ENCODE results near the gene TAGAP. TPM values are rescaled to one million over a fixed set of nuclear protein-coding genes. Genes with fewer than 3 reads are reported as not detected.

The TAGAP gene
- total RNA-seq, 2 experiments from 2014 or later = 245 to 261 TPM

DNA sequence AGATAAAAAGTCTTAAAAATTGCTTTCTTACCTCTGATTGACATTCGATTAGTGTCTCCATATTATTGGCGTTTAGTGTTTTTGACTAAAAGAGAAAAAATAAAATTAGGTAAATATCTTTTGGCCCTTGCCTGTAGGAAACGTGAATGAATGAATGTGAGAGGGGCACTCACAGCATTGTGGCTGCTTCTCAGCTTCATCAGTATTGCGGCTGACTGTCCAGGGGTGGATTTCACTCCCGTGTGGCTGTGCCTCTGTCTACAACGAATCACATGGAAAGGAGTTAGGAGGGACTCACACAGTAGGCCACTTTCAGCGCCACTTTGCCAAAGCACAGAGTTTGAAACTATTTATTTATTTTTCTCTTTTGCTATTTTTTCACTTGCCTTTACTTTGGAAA is 844 bp downstream of the TAGAP start:
- H3K4me3 Mint-ChIP-seq = peak overlapping the region; percentile 97
- H3K27ac Mint-ChIP-seq = peak overlapping the region; percentile 91
- Histone ChIP-seq H3K9me3 (ENCODE audit: control insufficient read depth in 1 of 2, insufficient read depth in 1 of 2, low read length in 2 of 2) (no peaks in the 10 kb centered on the region), H3K4me1 (ENCODE audit: insufficient read depth, low read length) (peaks cover 62% of the 10 kb centered on the region), H3K4me3 (ENCODE audit: low read length) (peak overlapping the region; percentile 88), H3K27ac (ENCODE audit: low read depth in 1 of 2, low read length in 2 of 2) (peak overlapping the region; percentile 81 to 91), H3K27me3 (ENCODE audit: control insufficient read depth in 1 of 2, insufficient read depth in 2 of 2, low read length in 2 of 2) (no peaks in the 10 kb centered on the region), H3K36me3 (ENCODE audit: insufficient read depth, low read length) (peaks cover 51% of the 10 kb centered on the region)
- no peaks in the 10 kb centered on the region for H3K27me3 Mint-ChIP-seq
- intact Hi-C loops (cut with DNase I, micrococcal nuclease) = loop anchor here in 1 of 2 experiments (5.0 kb wide), 1 partner anchor 37 kb away; no protein-coding TSS in a partner anchor
- TF ChIP-seq CTCF (IDR thresholded peaks at IDR 0.05) = no peak
- ChIA-PET CTCF (interaction anchor here (0.9 to 4.6 kb wide), 10 partner anchors 13 to 91 kb away, joined by 3 to 72 read pairs (median 8); no protein-coding TSS in a partner anchor), POLR2A (interaction anchor here (0.6 to 7.3 kb wide), 21 partner anchors 10 to 683 kb away, joined by 3 to 146 read pairs (median 5); partner anchors contain the start of genes RSPH3 and WTAP)
- H3K36me3 Mint-ChIP-seq (ENCODE audit: low read depth) = peaks cover 59% of the 10 kb centered on the region
- peaks cover 79% of the 10 kb centered on the region for H3K4me1 Mint-ChIP-seq (ENCODE audit: low read depth)
- H3K9me3 Mint-ChIP-seq = no peaks in the 10 kb centered on the region
- ATAC-seq (ENCODE audit: poor library complexity) (no peak), DNase-seq (peak in 4 of 14 experiments; percentile 30 to 60 (median 52))

DNA sequence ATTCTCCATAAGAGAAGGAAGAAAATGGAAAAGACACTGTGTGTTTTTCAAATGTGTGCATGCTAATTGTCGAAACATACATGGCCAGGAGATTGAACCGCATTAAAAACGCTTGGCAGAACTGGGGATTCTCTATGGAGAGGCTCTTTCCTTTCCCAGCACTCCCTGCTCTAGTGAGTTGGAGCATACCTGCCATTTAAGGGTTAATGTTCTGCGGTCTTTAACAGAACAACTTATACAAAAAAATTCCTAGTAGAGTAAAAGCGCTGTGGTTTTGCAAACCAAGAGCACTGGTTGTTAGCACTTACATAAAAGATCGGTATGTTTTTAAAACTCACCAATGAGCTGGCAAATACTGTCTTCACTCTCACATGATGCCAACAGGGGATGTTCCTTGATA is 1.5 kb downstream of the TAGAP start:
- no peak for TF ChIP-seq CTCF (IDR thresholded peaks at IDR 0.05)
- peaks cover 66% of the 10 kb centered on the region for H3K36me3 Mint-ChIP-seq (ENCODE audit: low read depth)
- DNase-seq = peak in 4 of 14 experiments; percentile 23 to 89 (median 77)
- H3K9me3 Mint-ChIP-seq = no peaks in the 10 kb centered on the region
- ATAC-seq (ENCODE audit: poor library complexity) = peak; percentile 20
- peak overlapping the region; percentile 88 for H3K4me3 ChIP-seq (ENCODE audit: low read length)
- no peaks in the 10 kb centered on the region for H3K27me3 ChIP-seq (ENCODE audit: control insufficient read depth in 1 of 2, insufficient read depth in 2 of 2, low read length in 2 of 2)
- peaks cover 63% of the 10 kb centered on the region for H3K4me1 ChIP-seq (ENCODE audit: insufficient read depth, low read length)
- peaks cover 58% of the 10 kb centered on the region for H3K36me3 ChIP-seq (ENCODE audit: insufficient read depth, low read length)
- H3K27me3 Mint-ChIP-seq = no peaks in the 10 kb centered on the region
- H3K4me3 Mint-ChIP-seq = peak overlapping the region; percentile 97
- no peaks in the 10 kb centered on the region for H3K9me3 ChIP-seq (ENCODE audit: control insufficient read depth in 1 of 2, insufficient read depth in 1 of 2, low read length in 2 of 2)
- H3K4me1 Mint-ChIP-seq (ENCODE audit: low read depth) = peaks cover 77% of the 10 kb centered on the region
- peak overlapping the region; percentile 91 for H3K27ac Mint-ChIP-seq
- peak overlapping the region; percentile 81 to 91 for H3K27ac ChIP-seq (ENCODE audit: low read depth in 1 of 2, low read length in 2 of 2)
- CTCF ChIA-PET = interaction anchor here (0.6 to 4.6 kb wide), 15 partner anchors 9 to 394 kb away, joined by 3 to 72 read pairs (median 6); partner anchors contain the start of gene RSPH3
- intact Hi-C loops (cut with DNase I, micrococcal nuclease) = loop anchor here in 1 of 2 experiments (5.0 kb wide), 1 partner anchor 36 kb away; no protein-coding TSS in a partner anchor
- POLR2A ChIA-PET = interaction anchor here (0.7 to 7.3 kb wide), 15 partner anchors 9 to 399 kb away, joined by 3 to 146 read pairs (median 12); partner anchors contain the start of genes DYNLT1 and RSPH3

- Mint-ChIP-seq H3K9me3 (no peaks in the 10 kb centered on the region), H3K27me3 (no peaks in the 10 kb centered on the region), H3K27ac (peak overlapping the region; percentile 91), H3K36me3 (ENCODE audit: low read depth) (peaks cover 71% of the 10 kb centered on the region), H3K4me1 (ENCODE audit: low read depth) (peaks cover 76% of the 10 kb centered on the region), H3K4me3 (peak overlapping the region; percentile 97)
- peak; percentile 74 for TF ChIP-seq CTCF (IDR thresholded peaks at IDR 0.05)
- ChIA-PET CTCF (interaction anchor here (0.6 to 4.6 kb wide), 17 partner anchors 10 to 394 kb away, joined by 3 to 72 read pairs (median 6); partner anchors contain the start of gene RSPH3), POLR2A (interaction anchor here (0.8 to 7.3 kb wide), 15 partner anchors 10 to 398 kb away, joined by 3 to 146 read pairs (median 12); partner anchors contain the start of genes DYNLT1 and RSPH3)
- Histone ChIP-seq H3K36me3 (ENCODE audit: insufficient read depth, low read length) (peaks cover 63% of the 10 kb centered on the region), H3K4me1 (ENCODE audit: insufficient read depth, low read length) (peaks cover 63% of the 10 kb centered on the region), H3K27me3 (ENCODE audit: control insufficient read depth in 1 of 2, insufficient read depth in 2 of 2, low read length in 2 of 2) (no peaks in the 10 kb centered on the region), H3K9me3 (ENCODE audit: control insufficient read depth in 1 of 2, insufficient read depth in 1 of 2, low read length in 2 of 2) (no peaks in the 10 kb centered on the region), H3K4me3 (ENCODE audit: low read length) (peak overlapping the region; percentile 88), H3K27ac (ENCODE audit: low read depth in 1 of 2, low read length in 2 of 2) (peak overlapping the region; percentile 81 to 91)
- intact Hi-C loops (cut with DNase I, micrococcal nuclease) = loop anchor here in 1 of 2 experiments (1.0 to 5.0 kb wide), 4 partner anchors 36 to 91 kb away; no protein-coding TSS in a partner anchor
- DNase-seq = no peak
- no peak for ATAC-seq (ENCODE audit: poor library complexity)
These were observed 2.0 kb downstream of the TAGAP start for GRCh38 chr6:159042826-159043181.

All from CD4-positive, alpha-beta T cell (primary cell).